Testis (tissue), 3 donors: ENCODE results near the gene CSRNP3. TPM values are rescaled to one million over a fixed set of nuclear protein-coding genes. Genes with fewer than 3 reads are reported as not detected.

Experiments used
- DNase-seq: peaks from one replicate; pipeline ENCODE4 v3.0.0-alpha.2; 2019
- H3K27ac ChIP-seq, 2 donors: fragments of 200-600 bp; sonication (generic); one replicate each; pipeline ENCODE4 v1.5.1; 2019
- H3K27me3 ChIP-seq: fragments of 200-600 bp; sonication (generic); one replicate; pipeline ENCODE4 v1.5.1; 2019
- H3K36me3 ChIP-seq: fragments of 200-600 bp; sonication (generic); one replicate; pipeline ENCODE4 v1.5.1; 2017; ENCODE audit warnings: low read depth; ENCODE audit errors: missing control alignments
- H3K4me1 ChIP-seq: fragments of 200-600 bp; sonication (generic); one replicate; pipeline ENCODE4 v1.5.1; 2019
- H3K4me3 ChIP-seq, 2 donors: fragments of 200-600 bp; sonication (generic); one replicate each; pipeline ENCODE4 v1.5.1; 2017 to 2019
- H3K9me3 ChIP-seq: fragments of 200-600 bp; sonication (generic); one replicate; pipeline ENCODE4 v1.5.1; 2017
- POLR2A ChIP-seq: fragments of 450-650 bp; IDR thresholded peaks from one replicate; pipeline ENCODE4 v1.6.1; 2017; ENCODE audit warnings: antibody characterized with exemption, mild to moderate bottlenecking, moderate library complexity
- WGBS, 2 donors: methylation state at CpG; one replicate each; pipeline ENCODE4 v1.1.5; 2018; 5-methylcytosine and 5-hydroxymethylcytosine counted together
- intact Hi-C: fragments of 100-400 bp; cut with DNase I; formaldehyde crosslinking; loops from one replicate; pipeline ENCODE4 v1.15.1; 2023; ENCODE audit warnings: low total_unique reads
- polyA plus RNA-seq: library from polyadenylated mRNA; stranded (reverse); fragments of 350-450 nt; fragmentation: Illumina TruSeq; extraction: RNeasy Lipid Tissue Mini Kit (QIAGEN cat#74804); gene quantifications from one replicate; pipeline ENCODE4 v1.2.3, GENCODE V29; 2014; ENCODE audit warnings: low read depth, low replicate concordance; ENCODE audit not compliant: insufficient read depth
- total RNA-seq, 2 donors: library from RNA; depleted of rRNA; stranded (reverse); fragments of >200 nt; gene quantifications; one replicate each; pipeline ENCODE4 v1.2.3, GENCODE V29; 2016
- TF ChIP-seq, protein P1 (sequence below), 3 experiments: fragments of 450-650 bp in 2 of 3; fragments of 200-600 bp in 1 of 3; sonication (generic) in 1 of 3; IDR thresholded peaks; one replicate each; pipeline ENCODE4 v1.5.1; 2016 to 2019; ENCODE audit warnings: antibody characterized with exemption in 3 of 3, mild to moderate bottlenecking in 2 of 3, moderate library complexity in 1 of 3

The CSRNP3 gene
- total and polyA plus RNA-seq, 3 donors from 2014 or later = 3.0 to 6.1 (median 5.3) TPM

GRCh38 chr2:165635532-165635931, 166.0 kb downstream of the CSRNP3 start:
- intact Hi-C loops = no loop called here
- TF ChIP-seq, protein P1, sequence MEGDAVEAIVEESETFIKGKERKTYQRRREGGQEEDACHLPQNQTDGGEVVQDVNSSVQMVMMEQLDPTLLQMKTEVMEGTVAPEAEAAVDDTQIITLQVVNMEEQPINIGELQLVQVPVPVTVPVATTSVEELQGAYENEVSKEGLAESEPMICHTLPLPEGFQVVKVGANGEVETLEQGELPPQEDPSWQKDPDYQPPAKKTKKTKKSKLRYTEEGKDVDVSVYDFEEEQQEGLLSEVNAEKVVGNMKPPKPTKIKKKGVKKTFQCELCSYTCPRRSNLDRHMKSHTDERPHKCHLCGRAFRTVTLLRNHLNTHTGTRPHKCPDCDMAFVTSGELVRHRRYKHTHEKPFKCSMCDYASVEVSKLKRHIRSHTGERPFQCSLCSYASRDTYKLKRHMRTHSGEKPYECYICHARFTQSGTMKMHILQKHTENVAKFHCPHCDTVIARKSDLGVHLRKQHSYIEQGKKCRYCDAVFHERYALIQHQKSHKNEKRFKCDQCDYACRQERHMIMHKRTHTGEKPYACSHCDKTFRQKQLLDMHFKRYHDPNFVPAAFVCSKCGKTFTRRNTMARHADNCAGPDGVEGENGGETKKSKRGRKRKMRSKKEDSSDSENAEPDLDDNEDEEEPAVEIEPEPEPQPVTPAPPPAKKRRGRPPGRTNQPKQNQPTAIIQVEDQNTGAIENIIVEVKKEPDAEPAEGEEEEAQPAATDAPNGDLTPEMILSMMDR (IDR thresholded peaks at IDR 0.05) = no peak
- no peak for TF ChIP-seq POLR2A
- no peaks in the 10 kb centered on the region for H3K27me3 ChIP-seq
- WGBS, 2 donors = 93 to 97% methylated on average over 1 of the region's 1 CpG
- H3K4me1 ChIP-seq = no peaks in the 10 kb centered on the region
- H3K9me3 ChIP-seq = no peaks in the 10 kb centered on the region
- DNase-seq = no peak
- no peak overlapping the region for H3K4me3 ChIP-seq
- H3K27ac ChIP-seq = no peak overlapping the region
- no peaks in the 10 kb centered on the region for H3K36me3 ChIP-seq

DNA sequence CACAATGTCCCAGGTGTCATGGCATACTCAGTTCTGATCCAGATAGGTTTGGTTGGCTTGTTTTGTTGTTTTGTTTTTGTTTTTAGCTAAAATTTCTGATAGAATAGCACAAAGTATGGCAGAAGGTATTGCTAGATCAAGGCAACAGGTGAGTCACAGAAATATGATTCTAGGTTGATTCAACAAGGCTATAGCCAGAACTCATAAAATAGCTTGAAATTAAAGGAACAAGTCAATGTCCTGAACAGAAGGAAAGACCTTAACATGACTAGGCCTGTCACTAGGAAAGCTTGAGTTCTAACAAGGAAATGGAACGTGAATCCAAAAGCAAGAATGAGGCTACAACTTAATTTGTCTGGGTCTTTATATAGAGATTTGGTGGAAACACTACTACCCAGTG, 167.5 kb downstream of the CSRNP3 start:
- no peaks in the 10 kb centered on the region for H3K27me3 ChIP-seq
- WGBS, 2 donors = 90 to 94% methylated on average over 1 of the region's 1 CpG
- intact Hi-C loops = no loop called here

GRCh38 chr2:165637396-165637795, 167.9 kb downstream of the CSRNP3 start:
- TF ChIP-seq, protein P1 (IDR thresholded peaks at IDR 0.05) = no peak
- Histone ChIP-seq H3K4me1 (no peaks in the 10 kb centered on the region), H3K27me3 (no peaks in the 10 kb centered on the region), H3K9me3 (no peaks in the 10 kb centered on the region), H3K27ac (no peak overlapping the region), H3K4me3 (no peak overlapping the region), H3K36me3 (no peaks in the 10 kb centered on the region)
- DNase-seq = no peak
- 97 to 100% methylated on average over 2 of the region's 2 CpGs for WGBS, 2 donors
- intact Hi-C loops = no loop called here

More for the DNA sequence above, 167.5 kb downstream of the CSRNP3 start:
- Histone ChIP-seq H3K4me1 (no peaks in the 10 kb centered on the region), H3K4me3 (no peak overlapping the region), H3K36me3 (no peaks in the 10 kb centered on the region), H3K9me3 (no peaks in the 10 kb centered on the region), H3K27ac (no peak overlapping the region)
- DNase-seq = no peak
- TF ChIP-seq, protein P1 (IDR thresholded peaks at IDR 0.05) = no peak
- TF ChIP-seq POLR2A = no peak

GRCh38 chr2:165639504-165639903, 170.0 kb downstream of the CSRNP3 start:
- Histone ChIP-seq H3K27me3 (no peaks in the 10 kb centered on the region), H3K4me1 (no peaks in the 10 kb centered on the region), H3K4me3 (no peak overlapping the region), H3K9me3 (no peaks in the 10 kb centered on the region), H3K36me3 (no peaks in the 10 kb centered on the region), H3K27ac (no peak overlapping the region)
- 76 to 86% methylated on average over 1 of the region's 1 CpG for WGBS, 2 donors
- DNase-seq = no peak
- intact Hi-C loops = no loop called here
- TF ChIP-seq POLR2A = no peak
- TF ChIP-seq, protein P1 (IDR thresholded peaks at IDR 0.05) = no peak

GRCh38 chr2:165640247-165640929, 170.9 kb downstream of the CSRNP3 start:
- WGBS, 2 donors = 63 to 96% methylated on average over 3 of the region's 3 CpGs
- DNase-seq = no peak

More at GRCh38 chr2:165640247-165640929, 170.9 kb downstream of the CSRNP3 start:
- H3K27ac ChIP-seq = no peak overlapping the region
- H3K27me3 ChIP-seq = no peaks in the 10 kb centered on the region
- H3K4me1 ChIP-seq = no peaks in the 10 kb centered on the region
- no peak overlapping the region for H3K4me3 ChIP-seq
- H3K9me3 ChIP-seq = no peaks in the 10 kb centered on the region
- TF ChIP-seq, protein P1 (IDR thresholded peaks at IDR 0.05) = no peak
- no peak for TF ChIP-seq POLR2A
- H3K36me3 ChIP-seq = no peaks in the 10 kb centered on the region
- intact Hi-C loops = no loop called here
